Astrocyte (in vitro differentiated cells and primary cell): ENCODE measurements around the gene RRAS. TPM values are rescaled to one million over a fixed set of nuclear protein-coding genes. Genes with fewer than 3 reads are reported as not detected.
A peak's percentile ranks its signal among the peaks of the same experiment; 100 is the strongest.

Experiments used
- DNase-seq: peaks from one replicate; pipeline ENCODE4 v3.0.0-alpha.2; 2010; ENCODE audit warnings: low read depth
- FAIRE-seq: peaks from 2 replicates; lab custom pipeline; 2011; peaks lifted over from hg19 to GRCh38; lab: Jason Lieb, UNC
- H2AFZ ChIP-seq: 2 replicates; pipeline ENCODE4 v1.6.0; 2012; ENCODE audit warnings: low read depth, low read length, inconsistent platforms
- H3K27ac ChIP-seq: 2 replicates; pipeline ENCODE4 v1.5.1; 2011; ENCODE audit warnings: low read depth, low read length, inconsistent platforms
- H3K27me3 ChIP-seq: 2 replicates; pipeline ENCODE4 v1.6.0; 2011; ENCODE audit warnings: low read length, inconsistent platforms; ENCODE audit not compliant: insufficient read depth
- H3K36me3 ChIP-seq: 2 replicates; pipeline ENCODE4 v1.5.1; 2011; ENCODE audit warnings: low read length, inconsistent platforms; ENCODE audit not compliant: insufficient read depth
- H3K4me1 ChIP-seq: 2 replicates; pipeline ENCODE4 v1.5.1; 2011; ENCODE audit warnings: low read length, inconsistent platforms; ENCODE audit not compliant: insufficient read depth
- H3K4me2 ChIP-seq: 2 replicates; pipeline ENCODE4 v1.6.0; 2012; ENCODE audit warnings: low read length, inconsistent platforms
- H3K4me3 ChIP-seq: 2 replicates; pipeline ENCODE4 v1.5.1; 2011; ENCODE audit warnings: low read depth, mild to moderate bottlenecking, low read length, inconsistent platforms; ENCODE audit not compliant: insufficient read depth
- H3K79me2 ChIP-seq: 2 replicates; pipeline ENCODE4 v1.6.0; 2012; ENCODE audit warnings: mild to moderate bottlenecking, low read length, inconsistent platforms; ENCODE audit not compliant: insufficient read depth
- H3K9ac ChIP-seq: 2 replicates; pipeline ENCODE4 v1.6.0; 2012; ENCODE audit warnings: mild to moderate bottlenecking, low read length, inconsistent platforms
- H3K9me3 ChIP-seq: 2 replicates; pipeline ENCODE4 v1.5.1; 2012; ENCODE audit warnings: low read depth, mild to moderate bottlenecking, low read length, inconsistent platforms; ENCODE audit not compliant: insufficient read depth
- H4K20me1 ChIP-seq: 2 replicates; pipeline ENCODE4 v1.6.0; 2012; ENCODE audit warnings: low read length, inconsistent platforms; ENCODE audit not compliant: insufficient read depth
- H3K27ac Mint-ChIP-seq: one replicate; pipeline ENCODE4 v1.8.0; 2021; ENCODE audit warnings: mild to moderate bottlenecking, mixed read lengths; ENCODE audit not compliant: unreplicated experiment
- H3K27me3 Mint-ChIP-seq: one replicate; pipeline ENCODE4 v1.8.0; 2021; ENCODE audit warnings: low read depth, mixed read lengths; ENCODE audit not compliant: unreplicated experiment
- H3K36me3 Mint-ChIP-seq: one replicate; pipeline ENCODE4 v1.8.0; 2021; ENCODE audit warnings: low read depth, mixed read lengths; ENCODE audit not compliant: unreplicated experiment
- H3K4me1 Mint-ChIP-seq: one replicate; pipeline ENCODE4 v1.8.0; 2021; ENCODE audit warnings: low read depth, mixed read lengths; ENCODE audit not compliant: unreplicated experiment
- H3K4me3 Mint-ChIP-seq: one replicate; pipeline ENCODE4 v1.8.0; 2021; ENCODE audit warnings: mild to moderate bottlenecking, moderate library complexity, mixed read lengths; ENCODE audit not compliant: unreplicated experiment
- H3K9me3 Mint-ChIP-seq: one replicate; pipeline ENCODE4 v1.8.0; 2021; ENCODE audit warnings: mild to moderate bottlenecking, mixed read lengths; ENCODE audit not compliant: unreplicated experiment
- CTCF ChIP-seq: IDR thresholded peaks from 2 replicates; pipeline ENCODE4 v1.5.1; 2011; ENCODE audit warnings: low read depth, mild to moderate bottlenecking, inconsistent platforms, low read length, moderate library complexity; ENCODE audit not compliant: insufficient read depth
- EZH2 ChIP-seq: IDR thresholded peaks from 2 replicates; pipeline ENCODE4 v1.6.1; 2012; ENCODE audit warnings: mild to moderate bottlenecking, low read length, inconsistent platforms; ENCODE audit not compliant: insufficient read depth
- total RNA-seq: library from RNA; stranded (reverse); gene quantifications from 2 replicates; pipeline ENCODE4 v1.2.1, GENCODE V29; 2021

RRAS gene
- total RNA-seq, 1 donor from 2014 or later = 94.7 TPM

GRCh38 chr19:49594993-49595818, 44.7 kb downstream of the RRAS start:
- DNase-seq (no peak), FAIRE-seq (no peak)
- TF ChIP-seq CTCF (no peak), EZH2 (no peak)
- no peak overlapping the region for H3K4me2 ChIP-seq
- no peak overlapping the region for H3K4me3 Mint-ChIP-seq
- H3K4me1 ChIP-seq = peaks cover 19% of the 10 kb centered on the region
- peaks cover 19% of the 10 kb centered on the region for H3K36me3 ChIP-seq
- no peak overlapping the region for H2AFZ ChIP-seq
- H3K79me2 ChIP-seq = peaks cover 76% of the 10 kb centered on the region
- H3K9ac ChIP-seq = no peak overlapping the region
- peaks cover 2% of the 10 kb centered on the region for H3K4me1 Mint-ChIP-seq
- no peaks in the 10 kb centered on the region for H3K9me3 Mint-ChIP-seq
- peaks cover 4% of the 10 kb centered on the region for H3K36me3 Mint-ChIP-seq
- H3K27ac Mint-ChIP-seq = no peak overlapping the region
- H3K27ac ChIP-seq = no peak overlapping the region
- peaks cover 51% of the 10 kb centered on the region for H4K20me1 ChIP-seq
- no peaks in the 10 kb centered on the region for H3K9me3 ChIP-seq
- no peaks in the 10 kb centered on the region for H3K27me3 ChIP-seq
- H3K4me3 ChIP-seq = no peak overlapping the region
- no peaks in the 10 kb centered on the region for H3K27me3 Mint-ChIP-seq

GRCh38 chr19:49594157-49594992, 45.6 kb downstream of the RRAS start:
- peak overlapping the region; percentile 24 for H3K9ac ChIP-seq
- TF ChIP-seq EZH2 = no peak
- TF ChIP-seq CTCF = no peak
- FAIRE-seq (no peak), DNase-seq (no peak)
- Mint-ChIP-seq H3K36me3 (peaks cover 4% of the 10 kb centered on the region), H3K27ac (no peak overlapping the region), H3K4me3 (peak overlapping the region; percentile 94), H3K27me3 (no peaks in the 10 kb centered on the region), H3K9me3 (no peaks in the 10 kb centered on the region), H3K4me1 (peaks cover 2% of the 10 kb centered on the region)
- peaks cover 43% of the 10 kb centered on the region for H4K20me1 ChIP-seq
- H3K4me3 ChIP-seq = no peak overlapping the region
- no peak overlapping the region for H2AFZ ChIP-seq
- peaks cover 69% of the 10 kb centered on the region for H3K79me2 ChIP-seq
- no peak overlapping the region for H3K27ac ChIP-seq
- peaks cover 14% of the 10 kb centered on the region for H3K36me3 ChIP-seq
- H3K4me1 ChIP-seq = peaks cover 20% of the 10 kb centered on the region
- H3K9me3 ChIP-seq = no peaks in the 10 kb centered on the region
- H3K27me3 ChIP-seq = no peaks in the 10 kb centered on the region
- peak overlapping the region; percentile 94 for H3K4me2 ChIP-seq
